AG09319 (cell line): ENCODE measurements around the gene DNMT1.

ENCODE experiments used
- DNase-seq: peaks from one replicate; pipeline ENCODE4 v3.0.0-alpha.2; 2010; ENCODE audit warnings: low read depth; ENCODE audit errors: extremely low read depth
- TF ChIP-seq, protein P1 (sequence below): IDR thresholded peaks from 2 replicates; pipeline ENCODE4 v1.5.1; 2011; ENCODE audit warnings: low read depth, mild to moderate bottlenecking, inconsistent platforms, low read length, moderate library complexity

DNMT1 gene

DNA sequence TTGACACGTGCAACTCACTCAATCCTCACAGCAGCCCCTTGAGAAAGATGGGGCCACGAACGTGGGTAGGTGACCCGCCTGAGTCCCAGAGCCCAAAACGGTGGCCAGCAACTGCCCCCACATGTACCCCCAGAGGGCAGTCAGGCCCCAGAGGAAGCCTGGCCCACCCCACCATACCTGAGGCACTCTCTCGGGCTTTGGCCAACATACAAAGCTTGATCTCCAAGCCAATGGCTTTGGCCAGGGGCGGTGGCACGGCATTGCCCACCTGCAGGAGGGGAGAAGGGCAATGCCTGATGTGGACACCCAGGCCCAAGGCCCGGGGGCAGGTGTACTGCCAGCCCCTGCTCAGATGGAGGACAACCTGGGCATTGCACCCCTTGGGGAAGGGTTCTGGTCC, 60.7 kb downstream of the DNMT1 start:
- TF ChIP-seq, protein P1, sequence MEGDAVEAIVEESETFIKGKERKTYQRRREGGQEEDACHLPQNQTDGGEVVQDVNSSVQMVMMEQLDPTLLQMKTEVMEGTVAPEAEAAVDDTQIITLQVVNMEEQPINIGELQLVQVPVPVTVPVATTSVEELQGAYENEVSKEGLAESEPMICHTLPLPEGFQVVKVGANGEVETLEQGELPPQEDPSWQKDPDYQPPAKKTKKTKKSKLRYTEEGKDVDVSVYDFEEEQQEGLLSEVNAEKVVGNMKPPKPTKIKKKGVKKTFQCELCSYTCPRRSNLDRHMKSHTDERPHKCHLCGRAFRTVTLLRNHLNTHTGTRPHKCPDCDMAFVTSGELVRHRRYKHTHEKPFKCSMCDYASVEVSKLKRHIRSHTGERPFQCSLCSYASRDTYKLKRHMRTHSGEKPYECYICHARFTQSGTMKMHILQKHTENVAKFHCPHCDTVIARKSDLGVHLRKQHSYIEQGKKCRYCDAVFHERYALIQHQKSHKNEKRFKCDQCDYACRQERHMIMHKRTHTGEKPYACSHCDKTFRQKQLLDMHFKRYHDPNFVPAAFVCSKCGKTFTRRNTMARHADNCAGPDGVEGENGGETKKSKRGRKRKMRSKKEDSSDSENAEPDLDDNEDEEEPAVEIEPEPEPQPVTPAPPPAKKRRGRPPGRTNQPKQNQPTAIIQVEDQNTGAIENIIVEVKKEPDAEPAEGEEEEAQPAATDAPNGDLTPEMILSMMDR, result no peak
- DNase-seq, result no peak

DNA sequence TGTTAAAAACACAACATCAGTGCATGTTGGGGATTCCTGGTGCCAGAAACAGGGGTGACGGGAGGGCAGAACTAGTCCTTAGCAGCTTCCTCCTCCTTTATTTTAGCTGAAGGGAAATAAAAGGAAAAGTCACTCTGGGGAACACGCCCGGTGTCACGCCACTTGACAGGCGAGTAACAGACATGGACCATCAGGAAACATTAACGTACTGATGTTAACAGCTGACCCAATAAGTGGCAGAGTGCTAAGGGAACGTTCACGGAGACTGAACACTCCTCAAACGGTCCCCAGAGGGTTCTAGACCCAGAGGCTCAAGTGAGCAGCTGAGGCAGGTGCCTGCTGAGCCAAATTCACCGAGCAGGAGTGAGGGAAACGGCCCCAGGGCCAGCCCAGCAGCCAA, 61.2 kb downstream of the DNMT1 start:
- no peak for DNase-seq
- TF ChIP-seq, protein P1, result no peak

DNA sequence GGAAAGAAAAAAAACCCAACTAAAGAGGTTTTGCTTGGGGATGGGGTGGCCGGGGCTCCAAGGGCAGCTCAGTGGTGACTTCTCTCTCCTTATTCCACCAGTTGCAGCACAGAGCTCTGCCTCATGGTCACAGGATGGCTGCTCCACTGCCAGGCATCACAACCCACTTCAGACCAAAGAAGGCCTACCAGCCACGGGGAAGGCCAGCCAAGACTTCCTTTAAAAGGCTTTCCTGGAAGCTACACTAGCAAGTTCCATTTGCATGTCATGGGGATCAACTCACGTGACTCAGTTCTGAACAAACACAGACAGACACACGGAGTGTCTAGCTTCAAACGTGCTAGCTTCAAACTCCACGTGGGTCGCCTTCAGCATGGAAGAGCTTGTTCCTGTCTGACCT, 61.8 kb downstream of the DNMT1 start:
- no peak for DNase-seq
- TF ChIP-seq, protein P1, result no peak

DNA sequence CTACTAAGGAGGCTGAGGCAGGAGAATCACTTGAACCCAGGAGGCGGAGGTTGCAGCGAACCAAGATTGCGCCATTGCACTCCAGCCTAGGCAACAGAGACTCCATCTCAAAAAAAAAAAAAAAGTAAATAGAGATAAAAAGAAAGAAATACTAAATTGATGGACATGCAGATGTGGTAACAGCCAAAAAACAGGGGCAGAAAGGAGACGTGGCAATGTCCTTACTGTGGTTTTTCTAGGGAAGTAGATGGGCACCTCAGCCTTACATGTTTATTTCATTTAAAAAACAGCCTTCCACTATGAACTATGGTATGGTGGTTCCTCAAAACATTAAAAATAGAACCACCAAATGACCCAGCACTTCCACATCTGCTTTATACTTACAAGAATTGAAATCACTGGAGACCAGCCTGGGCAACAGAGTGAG, 68.5 kb downstream of the DNMT1 start:
- TF ChIP-seq, protein P1, result no peak

DNA sequence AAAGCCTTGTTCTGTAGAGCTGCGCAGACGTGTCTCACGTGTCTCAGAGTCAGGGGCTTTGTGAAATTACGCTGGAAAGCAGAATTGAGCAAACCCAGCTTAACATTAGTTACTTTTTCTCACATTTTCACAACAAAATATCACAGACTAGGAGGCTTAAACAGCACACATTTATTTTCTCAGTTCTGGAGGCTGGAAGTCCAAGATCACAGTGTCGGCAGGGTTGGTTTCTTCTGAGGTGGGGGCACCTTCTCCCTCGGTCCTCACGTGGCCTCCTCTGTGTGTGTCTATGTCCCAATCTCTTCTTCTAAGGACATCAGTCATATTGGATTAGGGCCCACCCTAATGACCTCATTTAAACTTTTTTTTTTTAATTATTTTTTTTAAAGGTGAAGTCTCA, 70.3 kb downstream of the DNMT1 start:
- TF ChIP-seq, protein P1, result no peak
- DNase-seq, result no peak

More for the DNA sequence above, 68.5 kb downstream of the DNMT1 start:
- no peak for DNase-seq

DNA sequence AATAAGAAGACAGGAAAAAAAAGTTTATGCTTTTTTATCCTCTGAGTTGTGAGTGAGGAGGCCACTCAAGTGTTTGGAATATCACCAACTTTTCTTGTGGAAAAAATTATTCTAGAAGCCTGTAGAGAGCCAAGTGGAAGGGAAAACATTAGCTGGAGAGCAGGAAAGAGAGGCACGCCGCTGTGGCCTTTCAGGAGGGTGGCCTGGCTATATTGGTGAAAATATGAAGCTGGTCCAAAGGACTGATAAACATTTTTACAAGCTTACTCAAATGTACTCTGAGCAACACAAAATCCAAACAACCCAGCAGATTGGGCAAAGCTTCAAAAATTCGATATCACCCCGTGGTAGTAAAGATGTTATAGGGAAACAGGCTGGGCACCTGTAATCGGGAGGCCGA, 72.7 kb downstream of the DNMT1 start:
- TF ChIP-seq, protein P1, result no peak
- DNase-seq, result peak; percentile 20

DNA sequence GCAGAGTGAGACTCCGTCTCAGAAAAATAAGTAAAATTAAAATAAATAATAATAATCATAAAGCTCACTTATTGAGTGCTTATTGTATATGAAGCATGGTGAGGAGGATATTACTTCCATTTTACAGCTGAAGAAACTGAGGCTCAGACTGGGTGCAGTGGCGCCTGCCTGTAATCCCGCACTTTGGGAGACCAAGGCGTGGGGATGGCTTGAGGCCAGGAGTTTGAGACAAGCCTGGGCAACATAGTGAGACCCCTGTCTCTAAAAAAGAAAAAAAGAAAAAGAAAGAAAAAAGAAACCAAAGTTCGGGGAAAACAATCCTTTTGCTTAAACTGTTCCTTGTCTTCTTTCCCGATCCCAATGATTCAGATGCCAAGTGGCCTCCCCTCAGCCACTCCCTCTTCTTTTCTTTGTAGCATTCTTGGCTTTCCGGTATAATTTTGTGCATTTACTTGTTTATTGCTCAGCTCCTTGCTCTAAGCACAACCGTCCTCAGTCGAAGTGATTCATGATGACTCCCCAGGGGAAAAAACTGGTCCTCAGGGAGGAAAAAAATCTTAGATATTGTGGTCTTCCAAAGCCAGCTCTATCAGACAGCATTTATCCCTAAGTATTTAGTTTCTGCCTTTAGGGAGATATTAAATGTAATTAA, 74.1 kb downstream of the DNMT1 start:
- TF ChIP-seq, protein P1, result no peak

More for the DNA sequence above, 74.1 kb downstream of the DNMT1 start:
- DNase-seq, result peak; percentile 46
